AG09319 (cell line): ENCODE results near the gene SUCLG2.

ENCODE experiments used
- DNase-seq: peaks from one replicate; pipeline ENCODE4 v3.0.0-alpha.2; 2010; ENCODE audit warnings: low read depth; ENCODE audit errors: extremely low read depth
- CTCF ChIP-seq: IDR thresholded peaks from 2 replicates; pipeline ENCODE4 v1.5.1; 2011; ENCODE audit warnings: low read depth, mild to moderate bottlenecking, inconsistent platforms, low read length, moderate library complexity

SUCLG2 gene

GRCh38 chr3:67650084-67650483 lies 4.3 kb downstream of the SUCLG2 start:
- TF ChIP-seq CTCF = no peak
- no peak for DNase-seq

- TF ChIP-seq CTCF = no peak
- no peak for DNase-seq
Measured at GRCh38 chr3:67649681-67650080, 4.7 kb downstream of the SUCLG2 start.

GRCh38 chr3:67648701-67649100 lies 5.7 kb downstream of the SUCLG2 start:
- TF ChIP-seq CTCF = no peak
- no peak for DNase-seq

- DNase-seq = no peak
- TF ChIP-seq CTCF = no peak
Measured at GRCh38 chr3:67648229-67648628, 6.2 kb downstream of the SUCLG2 start.

- peak; percentile 77 for DNase-seq
- TF ChIP-seq CTCF = no peak
Measured at GRCh38 chr3:67647390-67647878, 7.0 kb downstream of the SUCLG2 start.

GRCh38 chr3:67646586-67647234 lies 7.7 kb downstream of the SUCLG2 start:
- no peak for DNase-seq
- TF ChIP-seq CTCF = no peak

- no peak for DNase-seq
- TF ChIP-seq CTCF = no peak
Measured at GRCh38 chr3:67644827-67645226, 9.6 kb downstream of the SUCLG2 start.
